ENCODE measurements around the gene AEBP2.
"Not testable (repeated sequence)": the region's sequence is repeated elsewhere in the genome, so short reads cannot be mapped to it uniquely, and the experiment has no call there.

The AEBP2 gene

GRCh38 chr12:19507823-19508222, 68.5 kb downstream of the AEBP2 start:
- DNase-seq (ENCODE audit: low read depth), result peak; percentile 20

GRCh38 chr12:19510461-19510860, 71.2 kb downstream of the AEBP2 start:
- no peak for DNase-seq (ENCODE audit: low read depth)

- no peak for DNase-seq (ENCODE audit: low read depth)
Measured at GRCh38 chr12:19515179-19515578, 75.9 kb downstream of the AEBP2 start.

- DNase-seq (ENCODE audit: low read depth), result no peak
Measured at GRCh38 chr12:19517583-19517982, 78.3 kb downstream of the AEBP2 start.

- no peak for DNase-seq (ENCODE audit: low read depth)
Measured at GRCh38 chr12:19518209-19518608, 78.9 kb downstream of the AEBP2 start.

GRCh38 chr12:19520646-19521415, 81.5 kb downstream of the AEBP2 start:
- DNase-seq (ENCODE audit: low read depth), result no peak

- DNase-seq (ENCODE audit: low read depth), result peak; percentile 46
Measured at GRCh38 chr12:19525274-19525673, 86.0 kb downstream of the AEBP2 start.

- DNase-seq (ENCODE audit: low read depth), result no peak
Measured at GRCh38 chr12:19527866-19528265, 88.6 kb downstream of the AEBP2 start.

- DNase-seq (ENCODE audit: low read depth), result no peak
Measured at GRCh38 chr12:19528750-19529149, 89.5 kb downstream of the AEBP2 start.

GRCh38 chr12:19529951-19530636, 90.8 kb downstream of the AEBP2 start:
- DNase-seq (ENCODE audit: low read depth), result peak; percentile 79

- DNase-seq (ENCODE audit: low read depth), result peak; percentile 65
Measured at GRCh38 chr12:19530637-19531023, 91.3 kb downstream of the AEBP2 start.

GRCh38 chr12:19533567-19533966, 94.3 kb downstream of the AEBP2 start:
- DNase-seq (ENCODE audit: low read depth), result no peak

GRCh38 chr12:19539071-19539470, 99.8 kb downstream of the AEBP2 start:
- no peak for DNase-seq (ENCODE audit: low read depth)

- no peak for DNase-seq (ENCODE audit: low read depth)
Measured at GRCh38 chr12:19539836-19540235, 100.5 kb downstream of the AEBP2 start.

GRCh38 chr12:19542606-19543005, 103.3 kb downstream of the AEBP2 start:
- no peak for DNase-seq (ENCODE audit: low read depth)

GRCh38 chr12:19544353-19544752, 105.1 kb downstream of the AEBP2 start:
- no peak for DNase-seq (ENCODE audit: low read depth)

- DNase-seq (ENCODE audit: low read depth), result no peak
Measured at GRCh38 chr12:19545301-19545700, 106.0 kb downstream of the AEBP2 start.

- no peak for DNase-seq (ENCODE audit: low read depth)
Measured at GRCh38 chr12:19546027-19546426, 106.7 kb downstream of the AEBP2 start.

- no peak for DNase-seq (ENCODE audit: low read depth)
Measured at GRCh38 chr12:19546611-19547162, 107.4 kb downstream of the AEBP2 start.

GRCh38 chr12:19547271-19547671, 108.0 kb downstream of the AEBP2 start:
- DNase-seq (ENCODE audit: low read depth), result no peak

- no peak for DNase-seq (ENCODE audit: low read depth)
Measured at GRCh38 chr12:19548834-19549233, 109.5 kb downstream of the AEBP2 start.

GRCh38 chr12:19550626-19551025, 111.3 kb downstream of the AEBP2 start:
- no peak for DNase-seq (ENCODE audit: low read depth)

- DNase-seq (ENCODE audit: low read depth), result not testable (repeated sequence)
Measured at GRCh38 chr12:19552441-19553097, 113.3 kb downstream of the AEBP2 start.

Data from ELR (cell line).